ENCODE data around the gene ZNF573.

GRCh38 chr19:37699057-37699456 lies 80.3 kb downstream of the ZNF573 start:
- no peak for TF ChIP-seq CTCF (IDR thresholded peaks at IDR 0.05)
- TF ChIP-seq EZH2 (IDR thresholded peaks at IDR 0.05; ENCODE audit: borderline replicate concordance, insufficient read depth, low read depth, low read length, poor library complexity, severe bottlenecking) = no peak
